HG03442 (cell line): ENCODE measurements around the gene KLHL35.

Experiments
- ATAC-seq: cut with Tn5 transposase; IDR thresholded peaks from one replicate; pipeline ENCODE4 v1.9.1; 2021; ENCODE audit warnings: mild to moderate bottlenecking, moderate library complexity; ENCODE audit not compliant: unreplicated experiment

KLHL35 gene

DNA sequence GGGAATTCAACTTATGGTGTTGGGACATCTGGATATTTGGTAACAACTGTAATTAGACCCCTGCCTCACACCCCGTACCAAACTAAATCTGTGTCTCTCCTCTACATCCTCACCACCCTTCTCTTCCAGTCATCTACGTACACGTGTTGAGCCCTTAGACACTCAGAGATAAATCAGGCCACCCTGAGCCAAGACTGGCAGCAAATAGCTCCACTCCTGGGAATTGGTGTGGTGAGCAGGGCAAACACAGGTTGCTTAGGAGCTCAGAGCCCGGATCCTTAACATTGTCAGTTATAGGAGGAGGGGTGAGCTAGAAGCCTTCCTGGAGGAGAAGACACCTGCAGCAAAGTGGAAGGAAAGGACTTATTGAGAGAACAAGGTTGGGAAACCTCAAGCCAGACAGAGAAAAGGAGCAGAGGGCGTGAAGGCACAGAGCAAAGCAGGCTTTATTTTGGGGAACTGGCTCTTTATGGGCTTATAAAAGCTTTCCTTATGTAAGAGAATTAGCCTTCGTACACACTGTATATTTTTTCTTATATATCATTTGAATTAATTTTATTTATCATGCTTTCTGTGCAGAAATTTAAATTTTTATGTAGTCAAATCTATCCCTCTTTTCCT lies 36.9 kb upstream of the KLHL35 start:
- ATAC-seq: no peak

DNA sequence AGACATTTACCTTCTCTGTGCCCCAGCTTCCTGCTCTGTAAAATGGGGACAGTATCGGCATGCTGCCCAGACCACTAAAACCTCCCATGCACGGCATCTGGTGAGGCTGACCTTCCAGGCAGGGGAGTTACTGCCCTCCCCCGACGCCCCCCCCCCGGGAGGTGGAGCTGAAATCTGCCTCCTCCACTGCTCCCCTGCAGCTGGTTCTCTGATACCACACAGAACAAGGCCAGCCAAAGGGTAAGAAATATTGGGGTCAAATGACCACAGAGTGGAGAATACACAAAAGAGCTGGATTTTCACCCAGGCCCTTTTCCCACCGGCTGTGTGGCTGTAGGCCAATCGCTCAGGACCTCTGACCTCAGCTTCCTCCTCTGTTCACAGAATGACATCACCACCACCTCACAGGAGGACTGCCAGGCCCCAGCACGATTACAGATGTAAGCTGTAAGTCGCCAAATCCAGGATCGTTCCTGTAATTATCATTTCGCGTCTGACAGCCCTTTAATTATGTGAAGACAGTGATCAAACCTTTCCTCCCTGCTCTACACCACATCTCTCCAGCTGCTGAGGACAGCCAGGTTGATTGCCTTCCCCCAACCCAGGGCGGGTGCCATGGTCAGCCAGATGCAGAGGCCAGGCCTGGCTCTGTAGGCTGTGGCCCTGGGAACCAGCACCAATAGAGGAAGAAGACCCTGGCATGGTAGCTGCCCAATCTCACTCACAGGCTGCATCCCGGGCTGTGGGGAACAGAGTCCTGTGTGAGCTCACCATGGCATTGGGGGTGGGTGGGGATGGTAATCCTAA lies 35.7 kb upstream of the KLHL35 start:
- ATAC-seq: no peak

DNA sequence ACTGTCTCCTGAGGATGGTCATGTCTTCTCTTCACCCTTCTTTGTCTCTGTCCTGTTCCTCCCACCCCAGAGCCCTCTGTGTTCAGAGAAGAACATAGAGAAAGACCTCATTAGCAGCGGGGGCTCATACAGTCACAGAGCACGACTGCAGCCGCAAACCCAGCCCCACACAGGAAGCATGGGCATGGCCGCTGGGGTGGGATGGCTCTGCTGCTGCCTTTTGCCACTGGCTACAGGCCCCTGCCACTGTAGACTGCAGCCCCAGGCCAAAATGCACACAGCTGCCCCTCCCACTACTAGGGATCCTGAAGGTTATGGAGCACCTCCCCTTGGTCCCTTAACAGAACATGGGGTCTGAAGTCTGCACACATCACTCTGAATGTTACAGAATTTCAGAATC lies 34.9 kb upstream of the KLHL35 start:
- no peak for ATAC-seq

DNA sequence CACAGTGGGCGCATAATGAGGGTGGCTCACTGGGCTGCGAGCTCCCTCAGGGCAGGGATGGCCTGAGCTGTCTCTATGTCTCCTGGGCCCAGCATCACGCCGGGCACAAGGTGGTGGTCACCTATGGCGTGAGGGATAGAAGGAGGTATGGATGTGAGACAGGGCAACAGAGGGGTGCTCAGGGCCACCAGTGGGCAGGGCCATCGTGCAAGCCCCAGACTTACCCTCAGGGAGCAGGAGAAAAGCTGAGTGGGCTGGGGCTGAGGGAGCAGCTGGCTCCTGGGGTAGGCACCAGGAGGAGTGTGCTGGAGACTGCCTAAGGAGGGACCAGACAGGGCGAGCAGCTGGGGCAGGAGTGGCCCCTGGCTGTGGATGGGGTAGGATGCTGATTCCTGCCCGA lies 34.3 kb upstream of the KLHL35 start:
- ATAC-seq: no peak

DNA sequence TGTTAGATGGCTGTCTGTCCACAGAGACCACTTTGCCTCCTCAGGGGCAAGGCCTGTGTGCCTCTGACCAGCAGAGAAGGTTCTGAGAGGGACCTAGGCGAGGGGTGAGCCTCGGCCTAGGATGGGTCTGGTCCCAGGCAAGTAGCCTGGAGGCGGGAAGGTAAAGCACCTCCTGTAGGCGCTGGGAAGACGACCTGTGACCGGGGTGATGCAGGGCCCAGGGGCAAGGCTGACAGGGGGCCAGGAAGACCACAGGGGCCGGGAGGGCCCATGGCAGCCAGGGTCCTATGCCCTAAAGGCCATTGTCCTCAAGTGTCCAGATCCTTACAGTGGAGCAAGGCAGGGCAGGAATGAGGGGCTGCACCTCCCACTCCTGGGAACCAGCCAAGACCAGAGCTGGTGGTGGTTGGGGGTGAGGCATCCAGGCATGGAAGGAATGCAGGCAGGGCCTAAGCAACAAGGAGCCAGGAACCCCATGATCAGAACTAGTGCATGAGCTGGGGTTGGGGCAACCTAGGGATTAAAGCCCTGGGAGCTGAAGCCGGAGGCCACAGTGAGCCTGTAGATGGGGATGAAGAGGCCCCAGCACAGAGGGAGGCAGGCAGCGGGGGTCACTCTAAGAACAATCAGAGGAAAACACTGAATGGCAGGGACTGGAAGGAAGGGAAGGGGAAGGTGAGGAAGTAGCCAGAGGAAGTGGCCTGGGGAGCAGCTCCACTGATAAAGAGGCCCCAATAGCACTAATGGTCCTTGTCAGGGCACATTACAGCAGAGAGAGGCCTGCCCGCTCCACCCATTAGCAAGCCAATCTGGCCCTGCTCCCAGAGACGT lies 32.9 kb upstream of the KLHL35 start:
- ATAC-seq: no peak

DNA sequence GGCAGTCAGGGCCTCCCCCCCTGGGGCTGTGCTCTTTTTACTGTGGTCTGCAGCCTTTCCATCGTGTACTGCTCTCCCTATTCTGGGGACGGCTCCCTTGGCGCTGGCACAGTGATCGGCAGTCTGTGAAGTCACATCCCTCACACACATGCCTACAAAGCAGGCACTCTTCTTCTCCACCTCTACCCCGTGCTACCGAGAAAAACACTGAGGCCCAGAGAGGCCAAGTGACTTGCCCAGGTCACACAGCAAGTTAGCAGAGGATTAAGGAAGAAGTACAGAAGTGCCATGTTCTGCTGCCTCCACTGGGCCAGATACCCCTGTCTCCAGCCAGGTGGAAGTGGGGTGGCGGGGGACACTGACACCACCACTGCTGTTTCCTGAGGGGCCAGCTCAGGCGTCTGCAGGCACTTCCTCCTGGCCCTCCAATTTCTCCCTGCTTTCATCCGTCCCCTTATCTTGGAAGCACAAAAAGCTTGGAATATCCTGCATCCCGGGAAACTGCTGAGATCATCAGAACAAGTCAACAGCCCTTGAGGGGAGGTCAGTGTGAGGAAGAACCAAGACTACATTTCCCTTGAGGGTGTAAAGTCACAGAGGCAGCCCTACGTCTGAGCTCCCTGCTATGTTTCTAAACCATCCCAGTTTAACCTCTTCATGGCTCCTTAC lies 30.2 kb upstream of the KLHL35 start:
- no peak for ATAC-seq

DNA sequence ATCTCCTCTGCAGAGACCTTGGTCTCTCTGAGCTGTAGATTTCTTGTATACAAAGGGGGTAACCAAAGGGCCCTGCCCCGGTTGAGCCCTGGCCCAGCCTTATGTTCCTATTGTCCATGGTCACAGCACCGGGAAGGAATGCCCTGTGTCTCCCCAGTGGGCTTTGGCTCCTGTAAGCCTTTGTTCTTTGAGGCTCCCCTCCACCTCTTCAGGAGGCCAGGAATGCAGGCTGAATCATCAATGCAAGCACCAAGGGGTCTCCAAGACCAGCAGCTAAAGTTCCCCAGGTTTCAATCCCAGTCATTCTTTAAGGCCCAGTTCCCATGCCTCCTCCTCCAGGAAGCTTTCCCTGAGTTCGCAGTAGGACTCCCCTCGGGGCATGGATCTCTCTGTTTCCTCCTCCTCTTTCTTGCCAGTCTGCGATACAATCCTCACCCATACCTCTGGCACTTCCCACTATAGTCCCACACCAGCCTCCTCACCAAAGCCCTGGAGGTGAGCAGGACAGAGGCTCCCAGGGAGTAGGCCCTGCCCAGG lies 29.2 kb upstream of the KLHL35 start:
- ATAC-seq: no peak

DNA sequence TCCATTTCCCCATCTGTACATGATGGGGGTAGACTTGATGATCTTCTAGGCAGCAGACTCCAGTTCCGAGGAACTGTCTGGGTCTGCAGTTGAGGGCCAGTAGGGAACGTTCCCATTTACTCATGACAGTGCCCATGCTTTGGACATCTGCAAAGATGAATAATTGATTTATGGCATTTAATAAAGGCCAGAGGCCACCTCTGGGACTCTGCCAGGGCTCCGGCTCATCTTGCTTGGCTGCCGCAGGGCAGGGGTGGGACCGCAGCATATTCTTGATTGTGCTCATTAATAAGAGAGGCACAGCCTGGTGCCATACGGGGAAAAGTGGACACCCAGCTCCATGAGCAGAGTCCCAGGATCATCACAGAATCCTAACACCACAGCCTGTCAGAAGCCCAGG lies 28.1 kb upstream of the KLHL35 start:
- ATAC-seq: no peak

DNA sequence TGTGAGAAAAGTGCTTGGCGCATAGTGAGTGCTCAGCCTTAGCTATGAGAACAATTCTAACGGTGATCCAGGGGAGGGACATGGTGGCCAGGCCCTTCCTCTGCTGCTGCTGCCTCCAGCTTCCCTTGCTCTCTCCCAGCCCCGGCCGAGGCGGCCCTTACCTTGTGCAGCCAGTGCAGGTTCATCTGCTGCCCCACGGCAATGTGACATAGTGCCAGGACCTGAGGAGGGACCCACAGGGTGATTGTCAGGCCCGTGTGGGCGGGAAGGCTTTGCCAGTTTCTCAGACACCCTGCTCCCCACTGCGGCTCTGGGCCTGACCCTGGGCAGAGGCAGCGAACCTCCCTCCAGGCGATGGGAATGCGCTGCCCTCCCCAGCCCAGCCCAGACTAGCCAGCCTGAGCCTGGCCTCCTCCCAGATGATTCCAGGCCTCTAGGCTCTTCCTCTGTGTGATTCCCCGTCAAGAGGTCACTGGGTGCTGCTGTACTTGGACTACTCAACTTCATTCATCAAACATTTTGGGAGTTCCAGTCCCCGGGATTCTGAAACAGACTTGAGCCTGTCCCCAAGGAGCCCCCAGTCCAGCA lies 23.7 kb upstream of the KLHL35 start:
- ATAC-seq: no peak

DNA sequence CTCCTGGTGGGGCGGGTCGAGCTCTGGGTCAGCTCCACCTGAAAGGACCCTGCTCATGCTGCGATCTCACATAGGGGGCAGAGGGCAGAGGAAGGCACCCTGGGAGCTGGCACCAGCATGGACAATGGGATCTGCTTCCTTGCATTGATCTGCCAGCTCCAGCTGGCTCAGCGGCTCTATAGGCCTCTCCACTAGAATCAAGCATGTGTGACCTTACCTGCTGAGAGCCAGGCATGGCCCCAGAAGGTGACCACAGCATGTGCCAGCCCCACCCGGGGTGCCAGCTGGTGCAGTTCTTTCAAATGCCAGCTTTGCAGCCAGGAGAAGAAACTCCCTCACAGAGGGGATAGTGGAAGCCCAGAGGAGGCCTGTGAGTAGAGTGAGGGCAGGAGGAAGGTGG lies 22.0 kb upstream of the KLHL35 start:
- no peak for ATAC-seq

DNA sequence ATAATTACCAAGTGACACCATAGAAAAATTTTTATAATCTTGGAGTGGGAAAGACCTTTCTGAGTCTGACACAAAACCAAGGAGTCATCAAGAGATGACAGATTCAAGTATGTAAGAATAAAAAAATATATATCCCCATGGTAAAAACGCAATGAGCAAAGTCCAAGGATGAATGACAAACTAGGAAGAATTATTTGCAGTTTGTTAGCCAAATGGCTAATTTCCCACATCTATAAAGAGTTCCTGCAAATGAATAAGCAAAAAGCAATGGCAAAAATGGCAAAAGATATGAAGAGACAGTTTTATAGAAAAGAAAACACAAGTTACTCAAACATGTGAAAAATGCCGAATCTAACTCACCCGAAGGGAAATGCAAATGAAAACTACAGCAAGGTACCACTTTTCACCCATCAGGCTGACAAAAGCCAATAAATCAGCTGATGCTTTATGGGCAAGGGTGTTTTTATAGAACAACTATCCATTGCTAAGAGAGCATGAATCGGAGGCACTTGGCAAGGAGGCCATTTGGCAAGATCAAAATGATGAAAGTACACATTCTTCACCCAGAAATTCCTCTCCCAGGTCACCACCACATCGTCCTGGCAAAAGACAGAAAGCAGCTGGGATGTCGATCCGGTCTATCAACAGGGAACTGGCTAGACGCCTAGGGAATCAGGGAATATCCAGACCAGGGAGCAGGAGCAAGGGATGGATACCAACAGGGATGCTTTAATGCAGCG lies 21.1 kb upstream of the KLHL35 start:
- ATAC-seq: no peak

DNA sequence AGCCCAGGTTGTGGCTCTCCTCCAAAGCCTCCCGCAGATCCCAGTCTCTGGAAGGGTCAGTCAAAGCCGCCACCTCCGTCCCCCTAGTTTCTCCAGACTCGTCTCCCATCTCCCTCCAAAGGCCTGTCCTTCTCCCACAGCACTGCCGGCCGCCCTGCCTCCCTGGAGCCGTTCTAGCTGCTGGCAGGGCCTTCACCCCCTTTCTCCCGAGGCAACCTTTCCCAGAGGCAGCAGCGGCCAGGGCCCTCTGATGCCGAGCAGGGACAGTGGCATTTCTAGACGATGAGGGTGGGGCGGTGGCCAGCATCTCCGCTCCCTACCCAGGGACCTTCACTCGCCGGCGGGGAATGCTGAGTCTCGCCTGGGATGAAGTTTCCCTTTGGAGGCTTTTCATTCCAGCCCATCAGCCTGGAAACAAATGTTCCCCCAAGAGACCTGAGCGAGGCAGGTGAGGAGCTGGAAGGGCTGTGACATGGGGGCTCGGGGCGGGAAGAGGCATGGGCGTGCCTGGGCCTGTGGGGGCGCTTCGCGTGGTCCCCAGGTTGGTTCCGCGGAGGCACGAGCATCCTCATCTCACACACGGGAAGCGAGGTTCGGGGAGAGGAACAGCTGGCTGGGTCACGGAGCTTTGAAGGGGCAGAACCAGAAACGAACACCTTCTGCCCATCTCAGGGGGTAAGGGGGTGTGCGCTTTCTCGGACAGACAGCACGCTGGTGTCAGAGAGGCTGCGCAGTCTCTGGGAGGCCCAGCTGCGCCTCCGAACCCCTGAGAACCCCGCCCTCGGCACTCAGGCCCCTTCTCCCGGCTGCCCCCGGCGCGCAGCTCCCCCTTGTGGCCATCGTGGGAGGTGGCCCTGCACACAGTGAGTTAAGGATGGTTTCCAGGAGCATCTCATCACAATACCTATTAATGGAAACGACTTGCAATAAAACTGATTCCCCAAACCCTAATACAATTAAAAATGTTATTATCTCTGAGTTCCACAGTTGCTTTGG lies 18.1 kb upstream of the KLHL35 start:
- ATAC-seq: no peak

DNA sequence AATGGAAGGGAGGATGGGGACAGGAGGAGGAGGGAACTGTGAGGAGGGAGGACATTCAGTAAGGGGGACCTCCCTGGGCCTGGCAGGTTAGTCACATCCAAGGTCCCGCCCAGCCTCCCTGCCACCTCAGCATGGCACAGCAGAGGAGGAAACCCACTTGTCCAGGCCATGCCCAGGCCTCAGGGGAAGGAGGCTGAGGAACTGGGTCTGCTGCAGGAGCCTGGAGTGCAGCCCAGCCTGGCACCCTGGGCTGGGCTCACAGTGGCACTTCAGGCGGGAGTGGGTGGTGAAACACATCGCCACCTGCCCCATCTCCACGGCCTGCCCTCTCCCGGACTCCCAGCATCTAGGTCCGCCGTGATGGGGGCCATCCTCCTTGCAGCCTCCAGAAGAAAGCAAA lies 17.2 kb upstream of the KLHL35 start:
- no peak for ATAC-seq

DNA sequence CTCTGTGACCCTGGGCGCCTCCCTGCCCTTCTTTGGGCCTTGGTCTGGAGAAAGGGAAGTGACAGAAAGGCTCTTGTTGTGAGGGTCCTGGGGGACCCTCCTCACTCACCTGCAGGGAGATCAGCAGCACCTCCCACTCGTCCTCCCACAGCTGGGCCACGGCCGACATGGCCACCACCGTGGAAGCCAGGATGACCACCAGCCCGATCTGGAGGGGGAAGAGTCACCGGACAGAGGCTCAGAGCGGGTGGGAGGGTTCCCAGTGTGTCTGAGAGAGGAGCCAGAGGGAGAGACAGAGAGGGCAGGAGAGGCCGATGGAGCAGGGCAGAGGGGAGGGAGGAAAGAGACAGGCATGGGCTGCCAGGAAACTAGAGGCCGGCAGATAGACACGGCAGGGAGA lies 16.8 kb upstream of the KLHL35 start:
- no peak for ATAC-seq

DNA sequence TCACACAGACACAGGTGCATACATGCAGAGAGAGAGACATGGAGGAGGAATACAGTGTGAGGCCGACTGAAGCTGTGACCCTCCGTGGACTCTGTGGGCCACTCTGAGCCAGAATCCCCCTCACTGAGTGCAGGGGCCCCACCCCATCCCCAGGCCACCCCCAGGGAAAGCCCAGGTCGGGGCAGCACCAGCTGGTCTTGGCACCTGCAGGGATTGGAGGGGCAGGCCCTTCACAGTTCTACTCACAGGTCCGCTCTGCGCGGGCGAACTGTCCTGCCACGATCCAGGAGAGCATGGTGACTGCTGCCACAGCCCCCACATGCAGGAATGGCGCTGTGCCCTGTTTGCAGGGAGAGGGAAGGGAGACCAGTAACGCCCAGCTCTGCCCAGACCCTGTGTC lies 16.3 kb upstream of the KLHL35 start:
- ATAC-seq: no peak

DNA sequence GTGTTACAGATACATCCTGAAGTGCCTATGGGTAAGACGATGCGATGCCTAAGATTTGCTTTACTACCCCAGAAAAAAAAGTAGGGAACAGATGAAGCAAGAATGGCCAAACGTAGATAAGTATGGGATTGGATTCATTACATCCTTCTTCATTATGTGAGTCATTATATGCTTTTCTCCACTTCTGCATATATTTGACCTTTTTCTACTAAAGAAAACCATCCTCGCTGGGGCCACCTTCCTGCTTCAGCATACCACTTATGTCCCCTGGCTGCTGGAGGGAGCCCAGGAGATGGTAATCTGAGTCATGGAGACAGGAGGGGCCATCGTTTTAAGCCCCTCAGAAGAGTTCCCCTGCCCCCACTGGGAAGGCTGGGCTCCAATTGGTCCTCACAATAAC lies 14.4 kb upstream of the KLHL35 start:
- no peak for ATAC-seq

DNA sequence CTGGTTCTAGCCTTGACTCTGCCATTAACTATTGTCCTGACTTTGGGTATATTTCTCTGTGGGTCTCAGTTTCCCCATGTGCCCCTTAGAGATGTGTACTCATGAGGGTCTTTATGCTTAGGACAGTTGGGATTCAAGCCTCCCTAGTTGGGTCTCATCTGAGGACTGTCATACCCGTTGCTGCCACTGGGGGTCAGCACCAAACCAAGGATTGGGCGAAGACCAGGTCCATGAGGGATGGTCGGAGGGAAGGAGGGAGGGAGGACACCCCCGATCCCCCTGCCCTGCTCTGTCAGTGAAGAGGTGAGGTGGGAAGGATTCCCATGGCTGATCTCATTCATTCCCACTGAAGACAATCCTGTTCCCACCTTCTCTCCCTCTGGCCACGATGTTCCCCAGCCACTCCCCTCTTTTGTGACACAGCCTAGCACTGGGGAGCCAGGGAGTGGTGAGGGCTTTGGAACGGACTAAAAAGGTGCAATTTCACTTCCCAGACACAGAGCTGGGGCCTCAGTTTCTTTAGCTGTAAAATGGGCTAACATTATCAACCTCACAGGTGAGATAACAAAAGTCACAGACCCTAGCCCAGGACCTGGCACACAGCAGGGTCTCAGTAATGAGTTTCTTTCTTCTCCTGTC lies 12.4 kb upstream of the KLHL35 start:
- ATAC-seq: peak; percentile 54

DNA sequence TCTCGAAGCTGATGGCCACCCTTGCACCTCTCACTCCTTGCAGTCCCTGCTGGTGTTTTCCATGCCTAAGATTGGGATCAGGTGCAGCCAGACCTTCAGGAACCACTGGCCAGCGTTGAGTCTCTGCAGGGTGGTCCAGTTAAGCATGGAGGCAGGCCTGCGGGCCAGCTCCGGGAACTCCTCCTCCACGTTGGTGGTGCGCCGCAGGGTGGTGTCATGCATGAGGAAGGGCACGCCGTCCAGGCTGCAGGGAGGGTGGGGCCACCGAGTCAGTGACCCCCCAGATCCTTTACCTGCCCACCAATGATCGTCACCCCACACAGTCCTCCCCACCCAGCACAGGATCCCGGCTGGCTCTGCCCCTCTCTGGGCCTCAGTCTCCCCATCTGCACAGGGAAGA lies 10.0 kb upstream of the KLHL35 start:
- ATAC-seq: no peak
